Measurements from ENCODE around the gene SLC6A20.

The SLC6A20 gene

DNA sequence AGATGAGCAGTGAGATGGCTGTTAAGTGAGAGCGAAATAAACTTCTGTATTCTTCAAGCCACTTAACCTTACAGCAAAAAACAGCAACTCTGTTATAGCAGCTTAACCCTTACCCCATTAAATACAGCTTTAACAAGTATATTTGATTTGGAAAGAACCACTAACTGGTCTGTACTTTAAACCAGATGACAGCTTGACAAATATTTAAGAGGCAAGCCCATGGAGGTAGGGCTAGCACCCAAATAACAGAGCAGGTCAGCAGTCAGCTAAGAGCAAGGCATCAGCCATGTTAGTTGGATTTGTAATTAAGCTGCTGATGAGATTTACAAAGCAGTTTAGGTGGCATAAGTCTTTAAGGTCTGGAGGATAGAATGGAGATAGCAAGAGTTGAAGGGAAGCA is 42.1 kb upstream of the SLC6A20 start:
- TF ChIP-seq POLR2AphosphoS5 (IDR thresholded peaks at IDR 0.05; ENCODE audit: low read depth, low read length) (no peak), SIN3A (IDR thresholded peaks at IDR 0.05; ENCODE audit: borderline replicate concordance, insufficient read depth, low read length) (no peak), FOXP2 (optimal IDR thresholded peaks at IDR 0.05; ENCODE audit: borderline replicate concordance, extremely low read depth, extremely low read length, insufficient read depth) (no peak), TAF1 (IDR thresholded peaks at IDR 0.05; ENCODE audit: borderline replicate concordance, insufficient read depth, low read length) (no peak)
- TF ChIP-seq, protein P1, sequence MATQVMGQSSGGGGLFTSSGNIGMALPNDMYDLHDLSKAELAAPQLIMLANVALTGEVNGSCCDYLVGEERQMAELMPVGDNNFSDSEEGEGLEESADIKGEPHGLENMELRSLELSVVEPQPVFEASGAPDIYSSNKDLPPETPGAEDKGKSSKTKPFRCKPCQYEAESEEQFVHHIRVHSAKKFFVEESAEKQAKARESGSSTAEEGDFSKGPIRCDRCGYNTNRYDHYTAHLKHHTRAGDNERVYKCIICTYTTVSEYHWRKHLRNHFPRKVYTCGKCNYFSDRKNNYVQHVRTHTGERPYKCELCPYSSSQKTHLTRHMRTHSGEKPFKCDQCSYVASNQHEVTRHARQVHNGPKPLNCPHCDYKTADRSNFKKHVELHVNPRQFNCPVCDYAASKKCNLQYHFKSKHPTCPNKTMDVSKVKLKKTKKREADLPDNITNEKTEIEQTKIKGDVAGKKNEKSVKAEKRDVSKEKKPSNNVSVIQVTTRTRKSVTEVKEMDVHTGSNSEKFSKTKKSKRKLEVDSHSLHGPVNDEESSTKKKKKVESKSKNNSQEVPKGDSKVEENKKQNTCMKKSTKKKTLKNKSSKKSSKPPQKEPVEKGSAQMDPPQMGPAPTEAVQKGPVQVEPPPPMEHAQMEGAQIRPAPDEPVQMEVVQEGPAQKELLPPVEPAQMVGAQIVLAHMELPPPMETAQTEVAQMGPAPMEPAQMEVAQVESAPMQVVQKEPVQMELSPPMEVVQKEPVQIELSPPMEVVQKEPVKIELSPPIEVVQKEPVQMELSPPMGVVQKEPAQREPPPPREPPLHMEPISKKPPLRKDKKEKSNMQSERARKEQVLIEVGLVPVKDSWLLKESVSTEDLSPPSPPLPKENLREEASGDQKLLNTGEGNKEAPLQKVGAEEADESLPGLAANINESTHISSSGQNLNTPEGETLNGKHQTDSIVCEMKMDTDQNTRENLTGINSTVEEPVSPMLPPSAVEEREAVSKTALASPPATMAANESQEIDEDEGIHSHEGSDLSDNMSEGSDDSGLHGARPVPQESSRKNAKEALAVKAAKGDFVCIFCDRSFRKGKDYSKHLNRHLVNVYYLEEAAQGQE (IDR thresholded peaks at IDR 0.05; ENCODE audit: insufficient read depth in 1 of 2, low read depth in 2 of 2, low read length in 2 of 2), result no peak

DNA sequence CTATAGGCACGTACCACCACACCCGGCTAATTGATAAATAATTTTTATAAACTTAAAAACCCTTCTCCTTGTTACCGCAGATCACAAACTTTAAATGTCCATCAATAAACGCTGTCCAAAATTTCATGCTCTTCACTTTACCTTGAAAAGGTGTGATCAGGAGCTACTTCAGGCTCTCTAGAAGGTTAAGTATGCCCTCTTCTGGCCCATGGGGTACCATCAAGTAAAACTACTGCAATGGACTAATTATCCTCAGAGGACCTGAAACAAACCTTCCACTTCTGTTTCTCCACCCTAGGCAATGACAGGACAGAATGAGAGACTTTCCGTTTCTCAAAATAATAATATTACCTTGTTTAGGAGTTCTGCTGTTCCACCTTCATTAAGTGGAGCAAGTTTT is 36.4 kb upstream of the SLC6A20 start:
- TF ChIP-seq POLR2AphosphoS5 (IDR thresholded peaks at IDR 0.05; ENCODE audit: low read depth, low read length) (no peak), TAF1 (IDR thresholded peaks at IDR 0.05; ENCODE audit: borderline replicate concordance, insufficient read depth, low read length) (no peak), FOXP2 (optimal IDR thresholded peaks at IDR 0.05; ENCODE audit: borderline replicate concordance, extremely low read depth, extremely low read length, insufficient read depth) (no peak)

DNA sequence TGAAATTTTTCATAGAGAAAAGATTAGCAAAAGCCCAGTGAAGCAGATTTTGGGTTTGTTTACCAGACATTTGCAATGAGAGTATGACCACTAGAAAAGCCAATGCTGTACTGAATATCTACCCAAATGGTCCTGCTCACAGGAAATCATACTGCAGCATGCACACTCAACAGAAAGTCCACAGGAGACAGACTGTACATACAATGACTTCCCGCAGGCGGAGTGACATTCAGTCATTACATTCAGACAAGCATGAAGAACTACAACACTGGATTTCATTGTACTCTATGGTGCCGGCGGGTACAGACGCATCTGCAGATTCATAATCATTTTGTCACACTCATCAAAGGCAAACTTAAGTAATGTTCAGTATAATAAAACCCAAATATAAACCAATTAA is 33.8 kb upstream of the SLC6A20 start:
- TF ChIP-seq SIN3A (IDR thresholded peaks at IDR 0.05; ENCODE audit: borderline replicate concordance, insufficient read depth, low read length), result no peak
- no peak for TF ChIP-seq POLR2AphosphoS5 (IDR thresholded peaks at IDR 0.05; ENCODE audit: low read depth, low read length)
- no peak for TF ChIP-seq TAF1 (IDR thresholded peaks at IDR 0.05; ENCODE audit: borderline replicate concordance, insufficient read depth, low read length)
- TF ChIP-seq, protein P1 (IDR thresholded peaks at IDR 0.05; ENCODE audit: insufficient read depth in 1 of 2, low read depth in 2 of 2, low read length in 2 of 2), result no peak
- TF ChIP-seq FOXP2 (optimal IDR thresholded peaks at IDR 0.05; ENCODE audit: borderline replicate concordance, extremely low read depth, extremely low read length, insufficient read depth), result no peak

- TF ChIP-seq TAF1 (IDR thresholded peaks at IDR 0.05; ENCODE audit: borderline replicate concordance, insufficient read depth, low read length) (no peak), SIN3A (IDR thresholded peaks at IDR 0.05; ENCODE audit: borderline replicate concordance, insufficient read depth, low read length) (no peak), FOXP2 (optimal IDR thresholded peaks at IDR 0.05; ENCODE audit: borderline replicate concordance, extremely low read depth, extremely low read length, insufficient read depth) (no peak), POLR2AphosphoS5 (IDR thresholded peaks at IDR 0.05; ENCODE audit: low read depth, low read length) (no peak)
- TF ChIP-seq, protein P1 (IDR thresholded peaks at IDR 0.05; ENCODE audit: insufficient read depth in 1 of 2, low read depth in 2 of 2, low read length in 2 of 2), result no peak
Measured at GRCh38 chr3:45826908-45827307, 30.6 kb upstream of the SLC6A20 start.

GRCh38 chr3:45826321-45826720 is 30.0 kb upstream of the SLC6A20 start:
- TF ChIP-seq FOXP2 (optimal IDR thresholded peaks at IDR 0.05; ENCODE audit: borderline replicate concordance, extremely low read depth, extremely low read length, insufficient read depth), result no peak
- TF ChIP-seq SIN3A (IDR thresholded peaks at IDR 0.05; ENCODE audit: borderline replicate concordance, insufficient read depth, low read length), result no peak
- TF ChIP-seq POLR2AphosphoS5 (IDR thresholded peaks at IDR 0.05; ENCODE audit: low read depth, low read length), result no peak
- no peak for TF ChIP-seq TAF1 (IDR thresholded peaks at IDR 0.05; ENCODE audit: borderline replicate concordance, insufficient read depth, low read length)
- TF ChIP-seq, protein P1 (IDR thresholded peaks at IDR 0.05; ENCODE audit: insufficient read depth in 1 of 2, low read depth in 2 of 2, low read length in 2 of 2), result no peak
